Measurements from ENCODE around the gene IL6. TPM values are rescaled to one million over a fixed set of nuclear protein-coding genes. Genes with fewer than 3 reads are reported as not detected.
"Not testable (repeated sequence)": the region's sequence is repeated elsewhere in the genome, so short reads cannot be mapped to it uniquely, and the experiment has no call there.

Gene IL6
- total RNA-seq (2014; rRNA removed) (110 and 113 TPM in 2 replicates), Bru-seq, nascent RNA (percentile 62 among the genes with signal in this experiment), BruChase-seq, experiment 1, labeled RNA remaining after a 6-hour chase (percentile 62 among the genes with signal in this experiment), BruChase-seq, experiment 2, labeled RNA remaining after a 2-hour chase (percentile 57 among the genes with signal in this experiment)
- long read RNA-seq, partial matches to known transcripts = 1 of 2 reads
- long read RNA-seq, other reads (novel, unspliced or antisense) = 0 of 2 reads

DNA sequence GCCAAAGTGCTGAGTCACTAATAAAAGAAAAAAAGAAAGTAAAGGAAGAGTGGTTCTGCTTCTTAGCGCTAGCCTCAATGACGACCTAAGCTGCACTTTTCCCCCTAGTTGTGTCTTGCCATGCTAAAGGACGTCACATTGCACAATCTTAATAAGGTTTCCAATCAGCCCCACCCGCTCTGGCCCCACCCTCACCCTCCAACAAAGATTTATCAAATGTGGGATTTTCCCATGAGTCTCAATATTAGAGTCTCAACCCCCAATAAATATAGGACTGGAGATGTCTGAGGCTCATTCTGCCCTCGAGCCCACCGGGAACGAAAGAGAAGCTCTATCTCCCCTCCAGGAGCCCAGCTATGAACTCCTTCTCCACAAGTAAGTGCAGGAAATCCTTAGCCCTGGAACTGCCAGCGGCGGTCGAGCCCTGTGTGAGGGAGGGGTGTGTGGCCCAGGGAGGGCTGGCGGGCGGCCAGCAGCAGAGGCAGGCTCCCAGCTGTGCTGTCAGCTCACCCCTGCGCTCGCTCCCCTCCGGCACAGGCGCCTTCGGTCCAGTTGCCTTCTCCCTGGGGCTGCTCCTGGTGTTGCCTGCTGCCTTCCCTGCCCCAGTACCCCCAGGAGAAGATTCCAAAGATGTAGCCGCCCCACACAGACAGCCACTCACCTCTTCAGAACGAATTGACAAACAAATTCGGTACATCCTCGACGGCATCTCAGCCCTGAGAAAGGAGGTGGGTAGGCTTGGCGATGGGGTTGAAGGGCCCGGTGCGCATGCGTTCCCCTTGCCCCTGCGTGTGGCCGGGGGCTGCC is at the start of gene IL6:
Gene IL6 (plus strand): TSS at position 294 of the 807 bp plus-strand sequence. CDS start 63 bp downstream, at position 357.
- Histone ChIP-seq H3K9me3 (ENCODE audit: low read length) (no peaks in the 10 kb centered on the region), H3K27ac (ENCODE audit: low read length) (peak within 1 kb of the TSS; percentile 97), H3K4me2 (ENCODE audit: low read length) (peak within 1 kb of the TSS; percentile 95), H3K4me1 (ENCODE audit: insufficient read depth, low read length) (peaks cover 66% of the 10 kb centered on the region), H3K4me3 (ENCODE audit: low read length) (peak within 1 kb of the TSS; percentile 74), H4K20me1 (ENCODE audit: low read length) (no peaks in the 10 kb centered on the region), H3K9ac (ENCODE audit: low read length) (peak within 1 kb of the TSS; percentile 97), H3K79me2 (ENCODE audit: low read length) (peaks cover 7% of the 10 kb centered on the region; the same call in 1 of the 2 replicates), H3K27me3 (ENCODE audit: low read length) (no peaks in the 10 kb centered on the region), H3F3A (ENCODE audit: low read length, unreplicated experiment) (no peaks in the 10 kb centered on the region), H3K36me3 (ENCODE audit: low read depth, low read length) (no peaks in the 10 kb centered on the region), H3K9me2 (replicated peaks; ENCODE audit: low read length) (no peaks in the 10 kb centered on the region), H2AFZ (ENCODE audit: low read length) (peak within 1 kb of the TSS; percentile 60)
- TF ChIP-seq EZH2 (IDR thresholded peaks at IDR 0.05; ENCODE audit: low read length, unreplicated experiment) (no peak), EZH2phosphoT487 (IDR thresholded peaks at IDR 0.05; ENCODE audit: borderline replicate concordance, low read length) (no peak)
- TF ChIP-seq, protein P1, sequence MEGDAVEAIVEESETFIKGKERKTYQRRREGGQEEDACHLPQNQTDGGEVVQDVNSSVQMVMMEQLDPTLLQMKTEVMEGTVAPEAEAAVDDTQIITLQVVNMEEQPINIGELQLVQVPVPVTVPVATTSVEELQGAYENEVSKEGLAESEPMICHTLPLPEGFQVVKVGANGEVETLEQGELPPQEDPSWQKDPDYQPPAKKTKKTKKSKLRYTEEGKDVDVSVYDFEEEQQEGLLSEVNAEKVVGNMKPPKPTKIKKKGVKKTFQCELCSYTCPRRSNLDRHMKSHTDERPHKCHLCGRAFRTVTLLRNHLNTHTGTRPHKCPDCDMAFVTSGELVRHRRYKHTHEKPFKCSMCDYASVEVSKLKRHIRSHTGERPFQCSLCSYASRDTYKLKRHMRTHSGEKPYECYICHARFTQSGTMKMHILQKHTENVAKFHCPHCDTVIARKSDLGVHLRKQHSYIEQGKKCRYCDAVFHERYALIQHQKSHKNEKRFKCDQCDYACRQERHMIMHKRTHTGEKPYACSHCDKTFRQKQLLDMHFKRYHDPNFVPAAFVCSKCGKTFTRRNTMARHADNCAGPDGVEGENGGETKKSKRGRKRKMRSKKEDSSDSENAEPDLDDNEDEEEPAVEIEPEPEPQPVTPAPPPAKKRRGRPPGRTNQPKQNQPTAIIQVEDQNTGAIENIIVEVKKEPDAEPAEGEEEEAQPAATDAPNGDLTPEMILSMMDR (conservative IDR thresholded peaks at IDR 0.05; ENCODE audit: low read depth, low read length) = no peak
- DNase-seq = peak; percentile 92
- ChIA-PET CTCF (interaction anchor here (0.6 to 2.7 kb wide), 22 partner anchors 10 to 540 kb away, joined by 3 to 88 read pairs (median 4); no protein-coding TSS in a partner anchor), POLR2A (ENCODE audit: unreplicated experiment) (interaction anchor here (0.6 to 1.4 kb wide), 9 partner anchors 9 to 162 kb away, joined by 3 to 15 read pairs (median 11); no protein-coding TSS in a partner anchor)
- peak; percentile 67 for ATAC-seq
- intact Hi-C loops (cut with micrococcal nuclease) = loop anchor here (1.0 to 5.0 kb wide), 7 partner anchors 54 to 345 kb away; no protein-coding TSS in a partner anchor
- TSS peak; percentile 50 for BruUV-seq (replicated peaks)

DNA sequence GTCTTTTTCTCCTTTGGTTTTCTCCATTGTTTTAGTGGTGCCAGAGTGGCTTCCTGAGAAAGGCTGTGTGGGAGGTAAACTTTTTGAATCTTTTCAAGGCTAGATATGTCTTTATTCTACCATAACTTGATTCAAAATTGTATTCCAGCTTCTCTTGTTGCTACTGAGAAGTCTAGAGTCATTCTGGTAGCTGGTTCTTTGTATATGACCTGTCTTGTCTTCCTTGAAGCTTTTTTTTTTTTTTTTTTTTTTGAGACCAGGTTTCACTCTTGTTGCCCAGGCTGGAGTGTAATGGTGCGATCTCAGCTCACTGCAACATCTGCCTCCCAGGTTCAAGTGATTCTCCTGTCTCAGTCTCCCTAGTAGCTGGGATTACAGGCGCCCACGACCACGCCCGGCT is 49.7 kb upstream of the IL6 start:
- CTCF ChIA-PET; H3K9me2 ChIP-seq (replicated peaks; ENCODE audit: low read length); intact Hi-C loops (cut with micrococcal nuclease); BruUV-seq (replicated peaks); H3K9me3 ChIP-seq (ENCODE audit: low read length); H3K4me3 ChIP-seq (ENCODE audit: low read length); H3K79me2 ChIP-seq (ENCODE audit: low read length); H4K20me1 ChIP-seq (ENCODE audit: low read length); ATAC-seq; H3K27ac ChIP-seq (ENCODE audit: low read length); H3K27me3 ChIP-seq (ENCODE audit: low read length); DNase-seq; POLR2A ChIA-PET (ENCODE audit: unreplicated experiment); H2AFZ ChIP-seq (ENCODE audit: low read length); H3K4me2 ChIP-seq (ENCODE audit: low read length); H3K9ac ChIP-seq (ENCODE audit: low read length); H3K36me3 ChIP-seq (ENCODE audit: low read depth, low read length): not testable (repeated sequence)
- Histone ChIP-seq H3F3A (ENCODE audit: low read length, unreplicated experiment) (peaks cover 12% of the 10 kb centered on the region), H3K4me1 (ENCODE audit: insufficient read depth, low read length) (peaks cover 34% of the 10 kb centered on the region)

DNA sequence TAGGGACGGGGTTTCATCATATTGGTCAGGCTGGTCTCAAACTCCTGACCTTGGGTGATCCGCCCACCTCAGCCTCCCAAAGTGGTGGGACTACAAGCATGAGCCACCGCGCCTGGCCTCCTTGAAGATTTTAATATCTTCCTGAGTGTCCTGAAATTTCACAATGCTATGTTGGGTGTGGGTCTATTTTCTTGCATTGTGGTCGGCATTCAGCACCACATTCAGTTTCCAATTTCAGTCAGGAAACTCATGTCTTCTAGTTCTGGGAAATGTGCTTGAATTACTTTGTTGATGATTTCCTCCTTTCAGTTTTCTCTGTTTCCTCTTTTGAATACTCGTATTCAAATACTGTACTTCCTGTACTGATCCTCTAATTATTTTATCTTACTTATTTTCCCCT is 49.3 kb upstream of the IL6 start:
- H3K4me2 ChIP-seq (ENCODE audit: low read length) = no peak overlapping the region
- H3K79me2 ChIP-seq (ENCODE audit: low read length) = no peaks in the 10 kb centered on the region
- intact Hi-C loops (cut with micrococcal nuclease) = no loop called here
- TF ChIP-seq EZH2 (IDR thresholded peaks at IDR 0.05; ENCODE audit: low read length, unreplicated experiment) = no peak
- TF ChIP-seq, protein P1 (conservative IDR thresholded peaks at IDR 0.05; ENCODE audit: low read depth, low read length) = no peak
- no peak for TF ChIP-seq EZH2phosphoT487 (IDR thresholded peaks at IDR 0.05; ENCODE audit: borderline replicate concordance, low read length)
- no peaks in the 10 kb centered on the region for H4K20me1 ChIP-seq (ENCODE audit: low read length)
- peaks cover 8% of the 10 kb centered on the region for H3F3A ChIP-seq (ENCODE audit: low read length, unreplicated experiment)
- no peak overlapping the region for H3K4me3 ChIP-seq (ENCODE audit: low read length)
- no TSS peak for BruUV-seq (replicated peaks)
- H3K27me3 ChIP-seq (ENCODE audit: low read length) = no peaks in the 10 kb centered on the region
- DNase-seq (no peak), ATAC-seq (no peak)
- POLR2A ChIA-PET (ENCODE audit: unreplicated experiment) = interaction anchor here (0.5 to 0.7 kb wide), 2 partner anchors 20 to 32 kb away, joined by 5 to 33 read pairs; no protein-coding TSS in a partner anchor
- H3K4me1 ChIP-seq (ENCODE audit: insufficient read depth, low read length) = peaks cover 30% of the 10 kb centered on the region
- H3K9ac ChIP-seq (ENCODE audit: low read length) = no peak overlapping the region
- H3K36me3 ChIP-seq (ENCODE audit: low read depth, low read length) = no peaks in the 10 kb centered on the region
- H2AFZ ChIP-seq (ENCODE audit: low read length) = no peak overlapping the region
- no peaks in the 10 kb centered on the region for H3K9me2 ChIP-seq (replicated peaks; ENCODE audit: low read length)
- CTCF ChIA-PET = interaction anchor here (0.6 kb wide), 1 partner anchor 49 kb away, joined by 3 read pairs; the partner anchor contains the start of gene IL6
- H3K27ac ChIP-seq (ENCODE audit: low read length) = no peak overlapping the region
- no peaks in the 10 kb centered on the region for H3K9me3 ChIP-seq (ENCODE audit: low read length)

All from PC-3 (cell line).